Endometrial microvascular endothelial cells (primary cell): ENCODE measurements around the gene RMND5A. TPM values are rescaled to one million over a fixed set of nuclear protein-coding genes. Genes with fewer than 3 reads are reported as not detected.

Experiments used
- in situ Hi-C: cut with HindIII; loops from 2 replicates; pipeline ENCODE4 v1.10.0; 2017; ENCODE audit warnings: low sequenced_read_pairs, low pct_unique_long_range_greater_than_20kb; ENCODE audit errors: inconsistent ontology term
- total RNA-seq: library from RNA; depleted of rRNA; stranded (reverse); fragments of >200 nt; gene quantifications from one replicate; pipeline ENCODE4 v1.2.3, GENCODE V29; 2015; ENCODE audit errors: inconsistent ontology term

RMND5A gene
- total RNA-seq, 1 donor from 2014 or later: 26.0 TPM

GRCh38 chr2:86786001-86786536, 66.0 kb downstream of the RMND5A start:
- in situ Hi-C loops: no loop called here

DNA sequence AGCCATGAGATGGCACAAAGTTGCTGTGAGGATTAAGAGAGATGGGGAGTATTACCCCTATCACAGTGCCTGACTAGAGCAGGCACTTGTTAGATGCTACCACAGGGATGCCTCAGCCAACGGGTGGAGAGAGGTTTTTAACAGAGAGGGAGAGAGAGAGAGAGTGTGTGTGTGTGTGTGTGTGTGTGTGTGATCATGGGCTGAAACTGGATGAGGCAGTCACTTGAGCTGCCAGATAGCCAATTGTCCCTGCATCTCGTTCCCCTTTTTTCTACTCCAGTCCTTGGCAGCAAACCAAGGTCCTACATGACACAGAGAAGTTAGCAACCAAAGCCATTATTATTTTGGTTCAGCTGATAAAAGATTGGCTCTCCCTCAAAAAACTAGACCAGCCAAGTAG, 67.6 kb downstream of the RMND5A start:
- in situ Hi-C loops: no loop called here

- in situ Hi-C loops: no loop called here
Measured at GRCh38 chr2:86788165-86788564, 68.1 kb downstream of the RMND5A start.

DNA sequence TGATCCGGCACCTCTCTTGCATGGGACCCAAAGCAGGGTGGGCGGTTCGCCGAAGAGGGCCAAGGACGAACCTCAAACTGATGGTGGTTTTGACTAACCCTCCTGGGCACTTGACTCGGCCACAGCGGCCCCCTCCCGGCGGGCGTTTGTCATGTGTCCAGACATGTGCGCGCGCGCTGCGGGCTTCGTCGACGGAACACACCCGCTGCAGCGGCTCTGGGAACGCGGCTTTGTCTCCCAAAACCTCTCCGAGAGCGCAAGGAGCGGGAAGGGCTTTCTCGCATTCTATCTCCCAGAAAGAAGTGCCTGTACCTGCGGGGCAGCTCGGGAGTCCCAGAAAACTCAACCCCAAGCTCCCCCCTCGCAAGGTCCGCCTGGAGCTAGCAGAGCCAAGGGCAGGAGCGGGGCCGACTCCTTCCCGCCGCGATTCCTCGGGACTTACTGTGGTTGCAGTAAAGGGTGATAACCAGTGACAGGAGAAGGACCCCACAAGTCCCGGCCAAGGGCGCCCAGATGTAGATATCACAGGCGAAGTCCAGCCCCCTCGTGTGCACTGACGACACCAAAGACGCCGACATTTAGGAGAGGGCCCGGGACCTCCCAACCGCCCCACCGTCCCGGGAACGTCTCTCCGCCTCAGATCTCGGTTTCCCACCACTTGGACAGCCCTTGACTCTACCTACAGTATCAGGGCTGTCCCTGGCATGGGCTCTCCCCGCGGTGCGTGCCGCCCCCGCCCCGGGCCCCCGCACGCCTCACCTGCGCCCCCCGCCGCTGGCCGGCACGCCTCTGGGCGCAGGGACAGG, 69.0 kb downstream of the RMND5A start:
- in situ Hi-C loops: no loop called here

DNA sequence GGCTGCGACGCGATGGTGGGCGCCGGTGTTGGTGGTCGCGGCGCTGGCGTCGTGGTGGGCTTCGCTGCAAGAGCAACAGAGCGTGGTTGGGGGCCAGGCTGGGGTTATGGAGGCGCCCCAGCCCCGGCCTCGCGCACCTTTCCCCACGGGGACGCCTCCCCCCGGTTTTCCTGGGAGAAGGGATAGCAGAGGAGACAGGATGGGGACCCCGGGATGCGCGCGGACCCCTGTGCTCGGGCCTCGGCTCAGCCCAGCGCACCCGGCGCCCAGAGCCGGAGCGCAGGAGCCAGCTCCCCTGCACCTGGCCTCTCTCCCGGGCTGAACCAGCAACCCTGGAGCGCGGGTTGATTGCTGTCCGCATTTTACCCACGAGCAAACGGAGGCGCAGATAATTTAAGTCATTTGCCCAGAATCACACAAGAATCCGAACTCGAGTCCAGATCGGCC, 69.6 kb downstream of the RMND5A start:
- in situ Hi-C loops: no loop called here

GRCh38 chr2:86790134-86790675, 70.1 kb downstream of the RMND5A start:
- in situ Hi-C loops: no loop called here

DNA sequence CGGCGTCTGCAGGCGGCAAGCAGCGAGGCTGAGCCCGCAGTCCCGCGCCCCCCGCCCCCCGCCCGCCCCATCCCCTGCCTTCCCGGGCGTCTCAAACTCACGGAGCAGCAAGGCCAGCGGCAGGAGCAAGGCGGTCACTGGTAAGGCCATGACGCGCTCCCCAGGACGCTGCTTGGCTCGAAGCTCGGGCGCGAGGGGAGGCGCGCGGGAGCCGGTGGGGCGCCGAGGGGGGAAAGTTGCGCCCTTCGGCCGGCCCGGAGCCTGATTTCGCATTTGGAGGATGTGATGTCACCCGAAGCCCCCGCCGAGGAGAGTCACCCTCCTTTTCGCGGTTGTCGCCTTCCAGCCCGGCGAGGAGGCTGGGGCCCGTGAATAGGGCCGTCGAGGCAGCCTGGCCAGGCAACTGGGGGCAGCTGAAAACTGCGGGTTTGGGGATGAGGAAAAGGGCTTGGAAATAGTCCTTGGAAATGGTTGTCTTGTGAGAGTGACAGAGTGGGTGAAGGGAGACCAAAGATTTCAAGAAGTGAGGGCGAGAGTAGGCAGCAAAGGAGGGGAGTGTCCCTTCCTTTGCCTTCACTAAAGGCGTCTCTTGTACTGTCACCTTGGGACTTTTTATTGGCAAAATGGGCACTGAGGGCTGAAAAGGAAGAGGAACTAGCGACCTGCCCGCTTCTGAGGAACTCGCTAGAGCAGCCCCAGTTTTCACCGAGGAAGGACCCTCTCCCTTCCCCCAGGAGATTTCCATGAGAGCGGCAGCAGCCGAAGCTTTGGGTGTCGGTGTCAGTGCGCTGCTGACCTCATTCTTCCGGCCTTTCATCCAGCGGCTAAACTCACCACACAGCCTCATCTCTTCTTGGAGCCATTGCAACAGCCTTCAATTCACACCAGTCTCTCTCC, 70.8 kb downstream of the RMND5A start, which contains the start of gene CD8A:
CD8A (minus strand) TSS at position 238 of the 897 bp plus-strand sequence; CDS start at position 150, 88 bp downstream.
- in situ Hi-C loops: no loop called here

- in situ Hi-C loops: no loop called here
Measured at GRCh38 chr2:86791573-86791972, 71.5 kb downstream of the RMND5A start.

DNA sequence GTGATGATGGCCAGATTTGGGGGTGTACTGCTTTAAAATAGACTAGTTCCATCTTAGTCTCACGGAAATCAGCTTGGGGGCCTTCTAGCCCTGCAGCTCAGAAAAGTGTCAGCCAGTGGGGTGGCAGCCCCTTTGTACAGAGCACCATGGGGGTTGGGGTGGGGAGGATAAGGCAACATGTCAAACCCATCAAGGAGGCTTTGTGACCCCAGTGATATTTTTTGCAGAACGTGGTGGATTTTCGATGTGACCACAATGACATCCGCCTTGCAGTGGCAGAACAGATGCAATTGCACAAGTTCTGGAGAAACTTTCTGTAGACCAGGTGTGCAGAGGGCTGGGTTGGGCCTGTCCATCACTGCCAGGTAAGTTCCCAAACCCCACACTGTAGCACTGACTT, 73.7 kb downstream of the RMND5A start:
- in situ Hi-C loops: no loop called here

DNA sequence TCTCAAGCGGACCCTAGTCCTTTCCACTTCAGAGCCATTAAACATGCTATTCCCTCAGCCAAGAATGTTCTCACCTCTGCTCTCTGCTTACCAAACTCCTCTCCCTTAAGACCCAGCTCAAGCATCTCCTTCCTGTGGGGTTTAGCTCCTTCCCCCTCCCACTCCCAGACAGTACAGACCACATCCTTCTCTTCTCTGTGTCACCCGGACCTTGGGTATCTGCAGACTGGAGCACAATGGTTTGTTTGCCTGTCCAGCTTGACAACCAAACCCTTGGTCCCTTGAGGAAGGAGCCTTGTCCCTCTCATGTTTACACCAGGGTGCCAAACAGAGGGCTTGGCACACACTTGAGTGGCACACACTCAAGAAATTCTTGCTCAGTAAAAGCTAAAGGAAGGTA, 74.8 kb downstream of the RMND5A start:
- in situ Hi-C loops: no loop called here

DNA sequence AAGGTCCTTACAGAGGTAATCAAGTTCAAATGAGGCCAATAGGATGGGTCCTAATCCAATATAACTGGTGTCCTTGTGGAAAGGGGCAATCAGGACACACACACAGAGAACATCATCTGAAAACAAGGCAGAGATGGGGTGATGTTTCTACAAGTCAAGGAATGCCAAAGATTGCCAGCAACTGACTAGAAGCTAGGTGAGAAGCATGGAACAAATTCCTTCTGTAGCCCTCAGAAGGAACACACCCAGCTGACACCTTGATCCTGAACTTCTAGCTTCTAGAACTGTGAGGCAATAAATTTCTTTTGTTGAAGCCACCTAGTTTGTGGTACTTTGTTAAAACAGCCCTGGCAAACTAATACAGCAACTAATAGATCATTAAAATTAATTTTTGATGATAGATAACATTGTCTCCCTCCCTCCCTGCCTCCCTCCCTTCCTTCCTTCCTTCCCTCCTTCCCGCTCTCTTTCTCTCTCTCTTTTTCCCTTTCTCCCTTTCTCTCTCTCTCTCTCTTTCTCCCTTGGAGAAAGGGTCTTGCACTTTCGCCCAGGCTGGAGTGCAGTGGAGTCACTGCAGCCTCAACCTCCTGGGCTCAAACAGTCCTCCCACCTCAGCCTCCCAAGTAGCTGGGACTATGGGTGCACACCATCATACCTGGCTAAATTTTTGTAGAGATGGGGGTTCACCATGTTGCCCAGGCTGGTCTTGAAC, 80.9 kb downstream of the RMND5A start:
- in situ Hi-C loops: no loop called here

- in situ Hi-C loops: no loop called here
Measured at GRCh38 chr2:86806059-86806857, 86.2 kb downstream of the RMND5A start.

DNA sequence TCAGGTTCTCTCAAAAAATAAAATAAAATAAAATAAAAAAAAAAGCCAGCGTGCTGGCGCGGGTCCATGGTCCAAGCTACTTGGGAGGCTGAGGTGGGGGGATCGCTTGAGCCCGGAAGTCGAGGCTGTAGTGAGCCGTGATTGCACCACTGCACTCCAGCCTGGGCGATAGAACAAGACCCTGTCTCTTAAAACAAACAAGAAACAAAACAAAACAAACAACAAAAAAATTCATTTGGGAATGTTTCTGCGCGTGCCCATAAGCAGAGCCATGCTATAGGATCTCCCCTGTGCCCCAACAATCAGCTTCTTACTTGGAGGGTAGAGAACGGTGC, 87.0 kb downstream of the RMND5A start:
- in situ Hi-C loops: no loop called here

DNA sequence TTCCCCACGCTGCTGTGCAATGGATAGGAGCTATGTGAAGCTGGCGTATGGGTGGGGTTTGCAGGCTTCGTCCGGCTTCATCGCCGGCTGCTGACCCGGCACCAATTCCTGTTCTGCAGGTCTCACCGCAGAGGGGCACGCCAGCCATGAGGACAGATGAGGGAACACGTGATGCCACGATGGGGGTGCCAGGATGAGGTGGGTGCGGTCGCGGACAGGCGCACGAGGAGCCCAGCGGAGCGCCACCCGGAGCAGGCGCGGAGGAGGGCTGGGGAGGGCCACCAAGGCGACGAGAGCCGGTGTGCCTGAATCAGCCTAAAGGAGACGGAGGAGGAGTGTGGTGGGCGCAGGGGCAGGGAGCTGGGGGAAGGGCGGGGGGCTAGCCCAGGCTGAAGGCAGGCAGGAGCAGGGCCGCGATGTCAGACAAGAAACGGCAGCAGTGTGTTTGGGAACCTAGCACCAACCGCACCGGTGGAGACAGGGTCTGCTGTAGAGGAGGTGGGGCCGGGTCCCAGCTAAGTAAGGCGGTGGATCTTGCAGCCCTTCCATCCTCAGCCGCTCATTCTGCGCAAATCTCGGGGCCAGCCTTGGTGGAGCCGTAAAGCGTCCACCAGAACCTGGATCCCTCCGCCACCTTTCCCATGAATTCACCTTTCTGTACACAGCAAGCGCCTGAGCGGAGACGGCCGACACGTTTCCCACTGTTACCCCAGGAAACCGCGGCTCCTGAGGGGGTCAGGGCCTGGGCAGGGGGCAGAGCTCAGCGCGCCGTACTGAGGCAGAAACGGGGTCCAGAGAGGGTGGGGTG, 87.6 kb downstream of the RMND5A start:
- in situ Hi-C loops: no loop called here

DNA sequence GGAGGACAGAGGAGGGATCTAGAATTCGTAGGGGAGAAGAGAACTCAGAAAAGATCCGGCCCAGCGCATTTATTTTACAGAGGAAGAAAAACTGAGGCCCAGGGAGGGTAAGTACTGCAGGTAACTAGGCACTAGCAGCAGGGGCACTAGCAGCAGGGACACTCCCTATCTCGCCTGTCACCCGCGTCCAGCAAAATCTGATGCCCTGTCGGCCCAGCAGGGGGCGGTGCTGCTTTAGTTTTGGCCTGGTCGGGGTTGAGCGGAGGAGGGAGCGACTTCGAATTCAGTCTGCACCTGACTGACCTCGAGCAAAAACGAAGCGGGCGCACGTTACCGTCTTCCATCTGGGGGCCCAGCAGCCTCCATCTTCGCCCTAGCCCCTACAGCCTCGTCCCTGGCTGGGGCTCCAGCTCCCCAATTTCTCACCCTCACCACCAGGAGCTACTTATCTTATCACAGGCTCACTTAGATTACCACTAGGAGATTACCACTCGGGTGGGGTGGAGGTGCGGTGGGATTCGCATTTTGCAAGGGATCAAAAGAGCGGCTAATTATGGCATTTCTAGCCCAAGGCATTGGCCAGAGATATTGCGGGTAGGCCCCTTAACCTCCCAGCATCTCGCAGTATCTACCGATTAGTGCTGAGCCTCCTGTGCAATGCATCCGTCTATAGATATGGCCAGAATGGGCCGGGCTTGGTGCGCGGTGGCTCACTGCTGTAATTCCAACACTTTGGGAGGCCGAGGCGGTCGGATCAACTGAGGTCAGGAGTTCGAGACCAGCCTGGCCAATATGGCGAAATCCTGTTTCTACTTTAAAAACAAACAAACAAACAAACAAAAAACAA, 88.4 kb downstream of the RMND5A start:
- in situ Hi-C loops: no loop called here

- in situ Hi-C loops: no loop called here
Measured at GRCh38 chr2:86809481-86810121, 89.5 kb downstream of the RMND5A start.
